Duodenal mucosa (tissue), 2 donors: ENCODE measurements around the gene HAX1.
"Not testable (repeated sequence)": the region's sequence is repeated elsewhere in the genome, so short reads cannot be mapped to it uniquely, and the experiment has no call there.

Experiments
- H3K27ac ChIP-seq: one replicate; pipeline ENCODE4 v1.7.0; 2013; ENCODE audit warnings: low read depth, low read length
- H3K27me3 ChIP-seq, 2 donors: one replicate each; pipeline ENCODE4 v1.7.0; 2013; ENCODE audit warnings: low read length in 2 of 2, control low read depth in 1 of 2; ENCODE audit not compliant: insufficient read depth in 2 of 2, control insufficient read depth in 1 of 2
- H3K36me3 ChIP-seq, 2 donors: one replicate each; pipeline ENCODE4 v1.7.0; 2013; ENCODE audit warnings: low read length in 2 of 2, control low read depth in 1 of 2; ENCODE audit not compliant: insufficient read depth in 2 of 2, control insufficient read depth in 1 of 2
- H3K4me1 ChIP-seq, 2 donors: one replicate each; pipeline ENCODE4 v1.7.0; 2013; ENCODE audit warnings: low read length in 2 of 2, control low read depth in 1 of 2; ENCODE audit not compliant: insufficient read depth in 2 of 2, control insufficient read depth in 1 of 2
- H3K4me3 ChIP-seq, 2 donors: one replicate each; pipeline ENCODE4 v1.7.0; 2013; ENCODE audit warnings: low read length in 2 of 2, low read depth in 1 of 2
- H3K9ac ChIP-seq, 2 donors: one replicate each; pipeline ENCODE4 v1.7.0; 2013; ENCODE audit warnings: low read length in 2 of 2, low read depth in 1 of 2
- H3K9me3 ChIP-seq, 2 donors: one replicate each; pipeline ENCODE4 v1.7.0; 2013; ENCODE audit warnings: low read length in 2 of 2, control low read depth in 1 of 2; ENCODE audit not compliant: control insufficient read depth in 1 of 2

The HAX1 gene

DNA sequence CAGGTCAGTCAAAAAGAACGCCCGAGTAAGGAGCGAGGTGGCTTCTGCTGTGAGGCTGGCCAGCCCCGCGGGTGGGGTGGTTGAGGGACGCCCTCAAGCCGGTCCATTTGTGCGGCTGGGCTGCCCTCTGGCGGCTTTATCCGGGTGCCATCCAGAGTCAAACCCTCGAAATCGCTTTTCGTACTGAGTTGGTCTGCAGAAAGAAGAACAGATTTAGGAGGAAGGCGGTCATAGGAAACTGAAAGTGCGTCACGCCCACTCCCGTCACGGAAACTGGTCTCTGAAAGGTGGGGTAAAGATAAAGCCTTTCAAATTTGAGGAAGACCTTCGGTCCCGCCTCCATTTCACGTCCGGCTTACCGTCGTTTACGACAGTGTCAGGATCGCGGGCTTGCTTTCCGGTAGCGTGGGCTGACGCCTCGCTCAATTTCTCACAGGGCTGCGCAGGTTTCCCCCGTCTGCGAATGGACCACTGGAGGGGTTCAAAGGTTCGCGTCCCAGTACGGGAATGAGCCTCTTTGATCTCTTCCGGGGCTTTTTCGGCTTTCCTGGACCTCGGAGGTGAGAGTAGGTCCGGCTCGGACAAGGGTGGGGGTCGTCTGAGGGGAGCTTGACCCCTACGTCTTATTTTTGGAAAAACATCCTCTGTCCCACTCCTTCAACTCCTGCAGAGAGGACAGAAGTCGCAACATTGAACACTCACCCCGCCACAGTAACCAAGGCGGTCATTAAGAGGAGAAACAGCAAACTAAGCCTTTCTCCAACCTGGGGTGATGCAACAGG lies at the start of gene HAX1:
Gene HAX1 (plus strand): TSS at position 413 of the 782 bp plus-strand sequence. CDS start 95 bp downstream, at position 508.
- no peaks in the 10 kb centered on the region for H3K27me3 ChIP-seq
- H3K9ac ChIP-seq: peak within 1 kb of the TSS; percentile 88 to 94
- H3K36me3 ChIP-seq: peaks cover 22 to 29% of the 10 kb centered on the region in 2 donors
- peak within 1 kb of the TSS; percentile 92 to 93 for H3K4me3 ChIP-seq
- peak within 1 kb of the TSS; percentile 72 for H3K27ac ChIP-seq
- peaks cover 0 to 17% of the 10 kb centered on the region in 2 donors for H3K4me1 ChIP-seq
- H3K9me3 ChIP-seq: no peaks in the 10 kb centered on the region

DNA sequence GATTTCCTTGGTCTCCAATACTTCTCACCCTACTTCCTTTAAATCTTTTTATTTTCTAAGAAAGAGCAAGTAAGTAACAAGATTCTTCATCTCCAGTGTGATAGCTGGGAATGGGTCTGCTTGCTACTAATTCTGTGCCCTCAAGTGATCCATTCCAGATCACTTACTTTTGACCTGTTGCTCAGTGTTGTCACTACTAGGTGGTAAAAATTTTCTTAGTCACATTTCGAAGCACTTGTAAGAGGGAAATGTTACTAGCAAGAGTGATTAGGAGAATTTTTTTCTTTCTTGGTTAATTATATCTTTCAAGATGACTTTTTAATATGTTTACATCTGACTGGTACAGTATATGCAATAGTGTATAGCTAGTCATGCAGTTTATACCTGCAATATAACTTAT lies 49.5 kb upstream of the HAX1 start:
- no peak overlapping the region for H3K4me3 ChIP-seq
- peaks cover 33 to 43% of the 10 kb centered on the region in 2 donors for H3K4me1 ChIP-seq
- no peak overlapping the region for H3K27ac ChIP-seq
- H3K9me3 ChIP-seq: no peaks in the 10 kb centered on the region
- H3K27me3 ChIP-seq: no peaks in the 10 kb centered on the region
- H3K36me3 ChIP-seq: peaks cover 22 to 25% of the 10 kb centered on the region in 2 donors
- H3K9ac ChIP-seq: no peak overlapping the region

DNA sequence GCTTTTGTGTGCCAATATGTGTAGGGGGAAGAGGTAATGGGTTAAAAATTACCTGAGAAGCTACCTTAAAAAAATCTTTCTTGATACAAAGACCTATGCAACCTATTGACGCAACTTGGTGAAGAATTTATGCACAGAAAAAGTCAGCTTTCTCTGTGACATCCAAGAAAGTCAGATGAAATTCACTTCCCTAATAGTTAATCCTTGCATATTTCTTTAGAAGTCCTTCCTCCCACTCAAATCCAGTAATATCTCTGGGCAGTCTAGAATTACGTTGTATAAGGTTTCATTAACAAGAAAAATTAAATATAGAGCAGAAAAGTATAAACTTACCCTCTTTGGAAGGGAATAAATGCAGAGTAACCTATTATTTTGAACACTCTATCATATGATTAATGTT lies 48.8 kb upstream of the HAX1 start:
- peaks cover 20 to 23% of the 10 kb centered on the region in 2 donors for H3K36me3 ChIP-seq
- H3K4me3 ChIP-seq: no peak overlapping the region
- no peaks in the 10 kb centered on the region for H3K27me3 ChIP-seq
- H3K27ac ChIP-seq: no peak overlapping the region
- peaks cover 26 to 36% of the 10 kb centered on the region in 2 donors for H3K4me1 ChIP-seq
- H3K9me3 ChIP-seq: no peaks in the 10 kb centered on the region
- no peak overlapping the region for H3K9ac ChIP-seq

- Histone ChIP-seq H3K27ac (no peak overlapping the region), H3K9me3 (no peaks in the 10 kb centered on the region), H3K27me3 (no peaks in the 10 kb centered on the region), H3K36me3 (peaks cover 24 to 36% of the 10 kb centered on the region in 2 donors), H3K4me3 (no peak overlapping the region), H3K9ac (no peak overlapping the region), H3K4me1 (peaks cover 15 to 25% of the 10 kb centered on the region in 2 donors)
These were observed 47.1 kb upstream of the HAX1 start for GRCh38 chr1:154225370-154225769.

DNA sequence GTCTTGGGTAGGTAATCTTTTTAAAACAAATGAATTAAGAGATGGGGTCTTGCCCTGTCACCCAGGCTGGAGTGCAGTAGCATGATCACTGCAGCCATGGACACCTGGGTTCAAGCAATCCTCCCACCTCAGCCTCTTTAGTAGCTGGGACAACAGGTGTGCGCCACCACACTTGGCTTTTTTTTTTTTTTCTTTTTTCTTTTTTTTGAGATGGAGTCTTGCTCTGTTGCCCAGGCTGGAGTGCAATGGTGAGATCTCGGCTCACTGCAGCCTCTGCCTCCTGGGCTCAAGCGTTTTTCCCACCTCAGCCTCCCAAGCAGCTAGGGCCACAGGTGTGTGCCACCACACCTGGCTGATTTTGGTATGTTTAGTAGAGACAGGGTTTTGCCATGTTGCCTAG lies 41.3 kb upstream of the HAX1 start:
- H3K4me1 ChIP-seq, H3K4me3 ChIP-seq, H3K27ac ChIP-seq, H3K27me3 ChIP-seq, H3K9ac ChIP-seq, H3K9me3 ChIP-seq: not testable (repeated sequence)
- H3K36me3 ChIP-seq: peaks cover 35 to 74% of the 10 kb centered on the region in 2 donors

DNA sequence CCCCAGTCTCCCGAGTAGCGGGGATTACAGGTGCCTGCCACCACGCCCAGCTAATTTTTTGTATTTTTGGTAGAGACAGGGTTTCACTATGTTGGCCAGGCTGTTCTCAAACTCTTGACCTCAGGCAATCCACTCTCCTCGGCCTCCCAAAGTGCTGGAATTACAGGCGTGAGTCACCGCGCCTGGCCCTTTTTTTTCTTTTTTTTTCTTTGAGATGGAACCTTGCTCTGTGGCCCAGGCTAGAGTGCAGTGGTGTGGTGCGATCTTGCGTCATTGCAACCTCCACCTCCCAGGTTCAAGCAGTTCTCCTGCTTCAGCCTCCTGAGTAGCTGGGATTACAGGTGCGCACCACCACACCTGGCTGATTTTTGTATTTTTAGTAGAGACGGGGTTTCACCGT lies 39.3 kb upstream of the HAX1 start:
- H3K36me3 ChIP-seq: peaks cover 25 to 79% of the 10 kb centered on the region in 2 donors
- not testable (repeated sequence) for H3K4me1 ChIP-seq

DNA sequence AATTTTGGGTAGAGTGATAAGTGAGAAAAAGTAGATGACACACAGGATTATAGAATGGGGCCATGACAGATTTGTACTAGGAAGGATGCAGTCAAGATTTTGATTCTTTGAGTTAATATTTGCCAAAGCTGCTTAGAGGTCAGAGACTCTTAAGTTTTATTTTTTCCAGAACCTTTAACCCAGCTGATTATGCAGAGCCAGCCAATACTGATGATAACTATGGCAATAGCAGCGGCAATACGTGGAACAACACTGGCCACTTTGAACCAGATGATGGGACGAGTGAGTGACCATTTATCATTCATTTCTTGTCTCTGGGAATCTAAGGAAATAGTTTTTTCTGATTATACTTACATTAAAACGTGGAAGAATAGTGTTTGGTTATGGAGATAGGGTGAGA lies 35.6 kb upstream of the HAX1 start:
- no peaks in the 10 kb centered on the region for H3K4me1 ChIP-seq
- H3K4me3 ChIP-seq: no peak overlapping the region
- H3K36me3 ChIP-seq: peaks cover 22 to 73% of the 10 kb centered on the region in 2 donors
- no peaks in the 10 kb centered on the region for H3K27me3 ChIP-seq
- H3K9ac ChIP-seq: no peak overlapping the region
- H3K9me3 ChIP-seq: no peaks in the 10 kb centered on the region
- no peak overlapping the region for H3K27ac ChIP-seq

More for the DNA sequence above, 39.3 kb upstream of the HAX1 start:
- H3K9ac ChIP-seq, H3K9me3 ChIP-seq, H3K4me3 ChIP-seq, H3K27ac ChIP-seq, H3K27me3 ChIP-seq: not testable (repeated sequence)

GRCh38 chr1:154237435-154237834 lies 35.0 kb upstream of the HAX1 start:
- Histone ChIP-seq H3K27ac (no peak overlapping the region), H3K36me3 (peaks cover 26 to 74% of the 10 kb centered on the region in 2 donors), H3K4me1 (no peaks in the 10 kb centered on the region), H3K4me3 (no peak overlapping the region), H3K9me3 (no peaks in the 10 kb centered on the region), H3K27me3 (no peaks in the 10 kb centered on the region), H3K9ac (no peak overlapping the region)

- H3K27ac ChIP-seq: no peak overlapping the region
- no peaks in the 10 kb centered on the region for H3K4me1 ChIP-seq
- no peaks in the 10 kb centered on the region for H3K27me3 ChIP-seq
- peaks cover 30 to 78% of the 10 kb centered on the region in 2 donors for H3K36me3 ChIP-seq
- no peaks in the 10 kb centered on the region for H3K9me3 ChIP-seq
- no peak overlapping the region for H3K4me3 ChIP-seq
- H3K9ac ChIP-seq: no peak overlapping the region
These were observed 34.4 kb upstream of the HAX1 start for GRCh38 chr1:154237880-154238506.

GRCh38 chr1:154239491-154239890 lies 32.9 kb upstream of the HAX1 start:
- H3K27ac ChIP-seq: no peak overlapping the region
- no peaks in the 10 kb centered on the region for H3K27me3 ChIP-seq
- H3K9me3 ChIP-seq: no peaks in the 10 kb centered on the region
- no peak overlapping the region for H3K9ac ChIP-seq
- H3K4me3 ChIP-seq: no peak overlapping the region
- no peaks in the 10 kb centered on the region for H3K4me1 ChIP-seq
- H3K36me3 ChIP-seq: peaks cover 35 to 90% of the 10 kb centered on the region in 2 donors
